ENCODE data around the gene DYSF.

The DYSF gene

GRCh38 chr2:71669058-71669456 is 215.7 kb downstream of the DYSF start:
- no peak for DNase-seq (ENCODE audit: low read depth in 2 of 2, low spot score in 1 of 2)

- DNase-seq (ENCODE audit: low read depth in 2 of 2, low spot score in 1 of 2), result no peak
These were observed 216.5 kb downstream of the DYSF start for GRCh38 chr2:71669628-71670429.

GRCh38 chr2:71670430-71670795 is 217.1 kb downstream of the DYSF start:
- no peak for DNase-seq (ENCODE audit: low read depth in 2 of 2, low spot score in 1 of 2)

- no peak for DNase-seq (ENCODE audit: low read depth in 2 of 2, low spot score in 1 of 2)
These were observed 218.0 kb downstream of the DYSF start for GRCh38 chr2:71671203-71671854.

GRCh38 chr2:71671895-71672825 is 218.8 kb downstream of the DYSF start:
- DNase-seq (ENCODE audit: low read depth in 2 of 2, low spot score in 1 of 2), result no peak

GRCh38 chr2:71672826-71673795 is 219.8 kb downstream of the DYSF start:
- DNase-seq (ENCODE audit: low read depth in 2 of 2, low spot score in 1 of 2), result no peak

GRCh38 chr2:71674158-71674851 is 220.9 kb downstream of the DYSF start:
- no peak for DNase-seq (ENCODE audit: low read depth in 2 of 2, low spot score in 1 of 2)

- DNase-seq (ENCODE audit: low read depth in 2 of 2, low spot score in 1 of 2), result no peak
These were observed 221.9 kb downstream of the DYSF start for GRCh38 chr2:71675296-71675695.

GRCh38 chr2:71678874-71679273 is 225.5 kb downstream of the DYSF start:
- DNase-seq (ENCODE audit: low read depth in 2 of 2, low spot score in 1 of 2), result no peak

GRCh38 chr2:71679491-71679890 is 226.1 kb downstream of the DYSF start:
- no peak for DNase-seq (ENCODE audit: low read depth in 2 of 2, low spot score in 1 of 2)

GRCh38 chr2:71680925-71681324 is 227.6 kb downstream of the DYSF start:
- no peak for DNase-seq (ENCODE audit: low read depth in 2 of 2, low spot score in 1 of 2)

GRCh38 chr2:71681626-71682025 is 228.3 kb downstream of the DYSF start:
- DNase-seq (ENCODE audit: low read depth in 2 of 2, low spot score in 1 of 2), result no peak

GRCh38 chr2:71682341-71682740 is 229.0 kb downstream of the DYSF start:
- DNase-seq (ENCODE audit: low read depth in 2 of 2, low spot score in 1 of 2), result no peak

- no peak for DNase-seq (ENCODE audit: low read depth in 2 of 2, low spot score in 1 of 2)
These were observed 229.7 kb downstream of the DYSF start for GRCh38 chr2:71683070-71683469.

GRCh38 chr2:71683666-71684065 is 230.3 kb downstream of the DYSF start:
- DNase-seq (ENCODE audit: low read depth in 2 of 2, low spot score in 1 of 2), result no peak

GRCh38 chr2:71684226-71685072 is 231.1 kb downstream of the DYSF start:
- no peak for DNase-seq (ENCODE audit: low read depth in 2 of 2, low spot score in 1 of 2)

- DNase-seq (ENCODE audit: low read depth in 2 of 2, low spot score in 1 of 2), result no peak
These were observed 231.9 kb downstream of the DYSF start for GRCh38 chr2:71685073-71685848.

GRCh38 chr2:71685941-71686611 is 232.7 kb downstream of the DYSF start:
- DNase-seq (ENCODE audit: low read depth in 2 of 2, low spot score in 1 of 2), result no peak
